Activated CD4-positive, alpha-beta T cell treated with anti-CD3 and anti-CD28 coated beads for 36 hours (primary cell): Measurements from ENCODE around the gene EOMES. TPM values are rescaled to one million over a fixed set of nuclear protein-coding genes. Genes with fewer than 3 reads are reported as not detected.

Experiments used
- ATAC-seq: fragments of 200-7000 bp; cut with Tn5 transposase; one replicate; pipeline ENCODE4 v1.10.0; 2021; ENCODE audit warnings: mild to moderate bottlenecking, moderate library complexity
- CTCF ChIA-PET: fragments of 350-600 bp; sonication (Branson Sonifier 250); formaldehyde crosslinking; loops from one replicate; lab custom pipeline; 2021; ENCODE audit warnings: antibody characterized with exemption; lab: Charles Lee
- POLR2A ChIA-PET: fragments of 350-600 bp; sonication (Branson Sonifier 250); formaldehyde crosslinking; loops from one replicate; lab custom pipeline; 2021; ENCODE audit warnings: antibody characterized with exemption, inconsistent platforms; lab: Charles Lee
- DNase-seq: peaks from one replicate; pipeline ENCODE4 v3.0.0-alpha.2; 2020
- H3K27ac Mint-ChIP-seq: one replicate; pipeline ENCODE4 v1.8.0; 2021; ENCODE audit warnings: mixed read lengths
- H3K27me3 Mint-ChIP-seq: one replicate; pipeline ENCODE4 v1.8.0; 2021; ENCODE audit warnings: mixed read lengths
- H3K36me3 Mint-ChIP-seq: one replicate; pipeline ENCODE4 v1.8.0; 2021; ENCODE audit warnings: low read depth, mixed read lengths
- H3K4me1 Mint-ChIP-seq: one replicate; pipeline ENCODE4 v1.8.0; 2021; ENCODE audit warnings: mixed read lengths
- H3K4me3 Mint-ChIP-seq: one replicate; pipeline ENCODE4 v1.8.0; 2021; ENCODE audit warnings: mild to moderate bottlenecking, moderate library complexity, mixed read lengths
- H3K9me3 Mint-ChIP-seq: one replicate; pipeline ENCODE4 v1.8.0; 2021; ENCODE audit warnings: low read depth, mixed read lengths
- intact Hi-C, 2 experiments: fragments of 100-400 bp; cut with DNase I in 1 of 2; cut with micrococcal nuclease in 1 of 2; formaldehyde crosslinking; loops; one replicate each; pipeline versions ENCODE4 v1.14.2 to v1.15.1; 2022 to 2024; cut with DNase I, micrococcal nuclease
- total RNA-seq, 2 experiments: library from RNA; stranded (reverse); gene quantifications; one replicate each; pipeline ENCODE4 v1.2.3, GENCODE V29; 2021

The EOMES gene
- total RNA-seq, 2 experiments from 2014 or later: 0.25 TPM

DNA sequence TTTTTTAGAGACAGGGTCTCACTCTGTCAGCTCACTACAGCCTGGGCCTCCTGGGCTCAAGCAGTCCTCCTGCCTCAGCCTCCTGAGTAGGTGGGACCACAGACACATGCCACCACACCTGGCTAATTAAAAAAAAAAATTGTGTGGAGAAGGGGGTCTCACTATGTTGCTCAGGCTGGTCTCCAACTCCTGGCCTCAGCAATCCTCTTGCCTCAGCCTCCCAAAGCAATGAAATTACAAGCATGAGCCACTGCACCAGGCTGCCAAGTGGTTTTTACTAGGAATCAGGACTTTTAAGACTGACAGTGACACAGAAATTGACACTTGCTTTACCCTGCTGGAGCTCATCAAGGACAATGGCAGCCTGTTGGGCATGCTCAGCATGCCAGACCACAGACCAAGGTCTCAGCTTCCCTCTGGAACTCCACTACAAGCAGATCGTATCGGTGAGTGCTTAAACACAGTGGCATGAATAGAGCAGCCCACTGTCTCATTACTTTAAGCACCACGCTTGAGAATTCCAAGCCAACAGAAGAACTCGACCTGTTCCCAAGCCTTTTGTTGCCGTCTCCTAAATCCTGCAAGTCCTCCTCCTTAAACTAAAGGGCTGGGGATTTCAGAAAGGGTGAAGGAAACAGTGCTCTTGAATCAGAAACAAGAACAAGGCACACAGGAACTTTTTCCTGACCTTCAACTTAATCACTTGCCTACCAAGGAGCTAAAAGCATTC is 41.4 kb downstream of the EOMES start:
- intact Hi-C loops: loop anchor here (1.0 to 5.0 kb wide), 7 partner anchors 196 to 548 kb away; partner anchors contain the start of gene SLC4A7 (in 2 of the 2)
- no peaks in the 10 kb centered on the region for H3K9me3 Mint-ChIP-seq
- H3K4me1 Mint-ChIP-seq: peaks cover 8% of the 10 kb centered on the region
- H3K27ac Mint-ChIP-seq: peak overlapping the region; percentile 80
- CTCF ChIA-PET: interaction anchor here (0.5 to 2.5 kb wide), 29 partner anchors 9 to 667 kb away, joined by 3 to 10 read pairs (median 4); no protein-coding TSS in a partner anchor
- peak overlapping the region; percentile 44 for H3K4me3 Mint-ChIP-seq
- no peak for DNase-seq
- no peaks in the 10 kb centered on the region for H3K36me3 Mint-ChIP-seq
- POLR2A ChIA-PET: interaction anchor here (0.7 kb wide), 1 partner anchor 35 kb away, joined by 10 read pairs; no protein-coding TSS in a partner anchor
- no peaks in the 10 kb centered on the region for H3K27me3 Mint-ChIP-seq
- no peak for ATAC-seq

DNA sequence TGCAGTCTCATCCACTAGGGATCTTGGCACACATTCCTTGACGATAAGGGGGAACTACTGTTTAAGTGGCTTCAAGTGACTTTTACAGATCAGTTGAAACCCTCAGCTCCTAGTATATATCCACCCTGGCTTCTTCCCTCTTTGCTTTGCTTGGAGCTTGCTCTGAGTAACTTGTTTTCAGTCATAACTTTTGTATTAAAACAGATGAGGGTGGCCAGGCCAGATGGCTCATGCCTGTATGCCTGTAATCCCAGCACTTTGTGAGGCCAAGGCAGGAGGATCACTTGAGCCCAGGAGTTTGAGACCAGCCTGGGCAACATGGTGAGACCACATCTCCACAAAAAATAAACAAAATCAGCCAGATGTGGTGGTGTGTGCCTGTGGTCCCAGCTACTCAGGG is 42.4 kb downstream of the EOMES start:
- POLR2A ChIA-PET: no interaction called here
- ATAC-seq: no peak
- DNase-seq: no peak
- Mint-ChIP-seq H3K4me1 (peaks cover 8% of the 10 kb centered on the region), H3K4me3 (no peak overlapping the region), H3K9me3 (no peaks in the 10 kb centered on the region), H3K27me3 (no peaks in the 10 kb centered on the region), H3K27ac (no peak overlapping the region), H3K36me3 (no peaks in the 10 kb centered on the region)
- intact Hi-C loops: loop anchor here in 1 of 2 experiments (2.0 to 5.0 kb wide), 3 partner anchors 197 to 547 kb away; partner anchors contain the start of gene SLC4A7
- CTCF ChIA-PET: interaction anchor here (0.6 to 2.2 kb wide), 9 partner anchors 14 to 648 kb away, joined by 3 to 10 read pairs (median 4); no protein-coding TSS in a partner anchor

DNA sequence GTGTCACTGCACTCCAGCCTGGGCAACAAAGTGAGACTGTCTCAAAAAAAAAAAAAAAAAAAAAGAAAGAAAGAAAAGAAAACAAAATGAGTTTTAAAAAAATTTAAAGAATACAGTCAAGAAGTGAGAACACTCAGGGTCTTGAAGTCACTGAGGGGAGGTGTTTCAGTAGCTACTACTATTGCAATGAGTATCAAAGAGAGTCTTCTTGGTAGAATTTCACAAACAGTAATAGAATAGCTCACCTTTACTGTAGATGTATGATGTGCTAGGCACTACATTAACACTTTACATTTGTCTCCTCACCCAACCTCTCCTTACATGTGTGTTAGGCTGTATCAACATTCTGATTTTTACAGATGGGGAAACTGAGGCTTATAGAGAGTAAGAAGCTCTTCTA is 43.9 kb downstream of the EOMES start:
- ChIA-PET POLR2A (no interaction called here), CTCF (interaction anchor here (0.8 to 1.3 kb wide), 3 partner anchors 192 to 309 kb away, joined by 3 to 4 read pairs (median 3); partner anchors contain the start of gene NEK10)
- no peaks in the 10 kb centered on the region for H3K9me3 Mint-ChIP-seq
- H3K27ac Mint-ChIP-seq: no peak overlapping the region
- no peak overlapping the region for H3K4me3 Mint-ChIP-seq
- H3K4me1 Mint-ChIP-seq: peaks cover 8% of the 10 kb centered on the region
- H3K36me3 Mint-ChIP-seq: no peaks in the 10 kb centered on the region
- no peaks in the 10 kb centered on the region for H3K27me3 Mint-ChIP-seq
- DNase-seq (no peak), ATAC-seq (peak; percentile 57)
- intact Hi-C loops: no loop called here

DNA sequence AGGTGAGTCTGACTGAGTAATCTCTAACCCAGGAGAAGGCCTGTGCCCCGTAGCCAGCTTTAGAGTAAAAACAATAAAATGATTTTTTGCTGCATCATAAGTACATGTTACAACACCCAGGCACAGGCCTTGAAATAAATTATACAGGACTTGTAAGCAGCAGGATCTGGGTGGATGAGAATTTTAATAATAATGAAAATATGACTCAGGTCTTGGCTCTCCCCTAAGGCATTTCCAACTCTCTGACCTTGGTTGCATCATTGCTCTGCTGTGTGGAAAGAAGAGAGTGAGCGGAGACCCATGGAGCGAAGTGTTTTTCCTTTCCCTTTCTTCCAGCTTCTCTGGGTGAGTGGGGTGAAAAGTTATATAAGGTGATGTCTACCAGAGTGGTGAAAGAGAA is 44.6 kb downstream of the EOMES start:
- Mint-ChIP-seq H3K4me1 (peaks cover 8% of the 10 kb centered on the region), H3K27ac (peak overlapping the region; percentile 17), H3K9me3 (no peaks in the 10 kb centered on the region), H3K4me3 (no peak overlapping the region), H3K36me3 (no peaks in the 10 kb centered on the region), H3K27me3 (no peaks in the 10 kb centered on the region)
- ChIA-PET CTCF (no interaction called here), POLR2A (no interaction called here)
- ATAC-seq (no peak), DNase-seq (no peak)
- intact Hi-C loops: no loop called here

DNA sequence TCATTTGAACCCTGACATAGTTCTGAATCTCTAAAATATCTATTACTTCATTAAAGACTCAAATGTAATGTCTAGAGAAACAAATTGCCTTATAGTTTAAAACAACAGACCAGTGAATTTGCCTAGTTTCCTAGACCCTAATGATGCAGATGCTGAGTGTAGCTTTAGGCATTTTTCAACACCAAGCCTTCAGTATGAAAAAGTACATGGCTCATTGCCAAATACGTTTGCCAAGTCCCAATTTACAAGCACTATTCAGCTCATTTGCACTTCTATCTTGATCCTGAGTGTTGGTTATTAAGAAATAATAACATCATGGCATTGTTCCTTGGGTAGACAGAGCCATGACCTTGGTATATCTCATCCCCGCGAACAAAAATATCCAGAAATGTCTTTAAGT is 46.8 kb downstream of the EOMES start:
- intact Hi-C loops: no loop called here
- DNase-seq: no peak
- CTCF ChIA-PET: no interaction called here
- ATAC-seq: no peak
- H3K27me3 Mint-ChIP-seq: no peaks in the 10 kb centered on the region
- H3K9me3 Mint-ChIP-seq: no peaks in the 10 kb centered on the region
- no peak overlapping the region for H3K4me3 Mint-ChIP-seq
- POLR2A ChIA-PET: no interaction called here
- no peak overlapping the region for H3K27ac Mint-ChIP-seq
- no peaks in the 10 kb centered on the region for H3K36me3 Mint-ChIP-seq
- H3K4me1 Mint-ChIP-seq: peaks cover 2% of the 10 kb centered on the region

DNA sequence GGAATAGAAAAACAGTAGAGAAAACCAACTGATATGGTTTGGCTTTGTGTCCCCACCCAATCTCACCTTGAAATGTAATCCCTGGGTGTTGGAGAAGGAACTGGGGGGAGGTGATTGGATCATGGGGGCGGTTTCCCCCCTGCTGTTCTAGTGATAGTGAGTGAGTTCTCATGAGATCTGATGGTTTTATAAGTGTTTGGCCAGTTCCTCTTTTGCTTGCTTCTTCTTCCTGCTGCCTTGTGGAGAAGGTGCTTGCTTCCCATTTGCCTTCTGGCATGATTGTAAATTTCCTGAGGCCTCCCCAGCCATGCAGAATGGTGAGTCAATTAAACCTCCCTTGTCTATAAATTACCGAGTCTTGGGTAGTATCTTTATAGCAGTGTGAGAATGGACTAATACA is 48.4 kb downstream of the EOMES start:
- ChIA-PET CTCF (no interaction called here), POLR2A (no interaction called here)
- DNase-seq (no peak), ATAC-seq (no peak)
- Mint-ChIP-seq H3K27me3 (no peaks in the 10 kb centered on the region), H3K9me3 (no peaks in the 10 kb centered on the region), H3K27ac (no peak overlapping the region), H3K36me3 (no peaks in the 10 kb centered on the region), H3K4me1 (peaks cover 2% of the 10 kb centered on the region), H3K4me3 (no peak overlapping the region)
- intact Hi-C loops: no loop called here

DNA sequence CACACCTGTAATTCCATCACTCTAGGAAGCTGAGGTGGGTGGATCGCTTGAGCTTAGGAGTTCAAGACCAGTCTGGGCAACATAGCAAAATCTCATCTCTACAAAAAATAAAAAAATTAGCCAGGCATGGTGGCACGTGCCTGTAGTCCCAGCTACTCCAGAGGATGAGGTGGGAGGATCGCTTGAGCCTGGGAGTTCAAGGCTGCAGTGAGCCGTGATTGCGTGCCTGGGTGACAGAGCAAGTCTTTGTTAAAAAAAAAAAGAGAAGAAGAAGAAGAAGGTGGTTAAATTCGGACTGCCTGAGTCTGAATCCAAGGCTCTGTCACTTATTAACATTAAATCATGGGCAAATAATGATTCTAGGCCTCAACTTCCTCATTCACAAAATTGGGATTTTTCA is 51.0 kb downstream of the EOMES start:
- CTCF ChIA-PET: interaction anchor here (1.1 to 1.3 kb wide), 2 partner anchors 10 to 309 kb away, joined by 3 to 4 read pairs; no protein-coding TSS in a partner anchor
- no peaks in the 10 kb centered on the region for H3K9me3 Mint-ChIP-seq
- POLR2A ChIA-PET: no interaction called here
- intact Hi-C loops: no loop called here
- H3K27ac Mint-ChIP-seq: no peak overlapping the region
- H3K36me3 Mint-ChIP-seq: no peaks in the 10 kb centered on the region
- peaks cover 9% of the 10 kb centered on the region for H3K4me1 Mint-ChIP-seq
- no peak overlapping the region for H3K4me3 Mint-ChIP-seq
- no peak for ATAC-seq
- no peaks in the 10 kb centered on the region for H3K27me3 Mint-ChIP-seq
- DNase-seq: no peak

DNA sequence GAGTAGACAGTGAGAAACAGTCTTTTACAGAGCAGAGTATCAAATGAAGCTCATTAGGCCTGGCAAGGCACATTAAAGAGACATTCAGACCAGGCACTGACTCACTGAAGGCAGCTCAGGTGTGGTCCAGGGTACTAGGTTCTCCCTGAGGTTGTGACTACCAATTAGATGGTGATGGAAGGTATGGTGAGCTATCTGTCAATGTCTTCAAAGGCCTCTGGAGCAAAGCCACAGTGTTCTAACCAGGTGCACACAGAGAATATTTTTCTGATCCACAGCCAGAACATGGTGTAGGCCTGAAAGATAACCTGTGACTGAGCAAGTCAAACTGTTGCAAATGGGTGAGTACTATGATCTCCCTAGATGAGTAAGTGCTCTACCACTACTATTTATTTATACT is 51.5 kb downstream of the EOMES start:
- ATAC-seq (no peak), DNase-seq (no peak)
- H3K4me3 Mint-ChIP-seq: no peak overlapping the region
- H3K27me3 Mint-ChIP-seq: no peaks in the 10 kb centered on the region
- no peaks in the 10 kb centered on the region for H3K36me3 Mint-ChIP-seq
- H3K4me1 Mint-ChIP-seq: peaks cover 9% of the 10 kb centered on the region
- ChIA-PET POLR2A (no interaction called here), CTCF (interaction anchor here (0.8 to 1.1 kb wide), 2 partner anchors 11 to 309 kb away, joined by 3 to 4 read pairs; no protein-coding TSS in a partner anchor)
- no peak overlapping the region for H3K27ac Mint-ChIP-seq
- H3K9me3 Mint-ChIP-seq: no peaks in the 10 kb centered on the region
- intact Hi-C loops: no loop called here

DNA sequence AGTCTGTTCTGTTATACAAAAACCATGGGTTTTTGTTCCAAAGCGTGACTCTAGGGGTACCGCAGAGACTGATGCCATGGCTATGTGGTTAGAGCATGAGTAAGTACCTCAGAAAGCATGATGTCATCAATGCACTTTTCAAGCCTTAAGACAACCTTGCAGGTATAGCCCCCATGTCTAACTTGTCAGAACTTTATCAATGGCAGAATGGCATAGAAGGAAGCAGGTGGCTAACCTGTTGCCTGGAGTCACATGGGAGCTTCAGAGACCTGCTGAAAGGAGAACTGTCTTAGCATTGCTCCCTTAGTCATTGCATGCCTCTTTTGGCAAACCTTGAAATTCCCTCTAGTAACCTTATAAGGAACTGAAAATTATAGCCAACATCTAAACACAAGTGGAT is 52.5 kb downstream of the EOMES start:
- H3K4me1 Mint-ChIP-seq: peaks cover 9% of the 10 kb centered on the region
- H3K27ac Mint-ChIP-seq: no peak overlapping the region
- no peaks in the 10 kb centered on the region for H3K9me3 Mint-ChIP-seq
- intact Hi-C loops: loop anchor here in 1 of 2 experiments (1.0 kb wide), 1 partner anchor 30 kb away; no protein-coding TSS in a partner anchor
- ChIA-PET POLR2A (no interaction called here), CTCF (interaction anchor here (0.8 kb wide), 1 partner anchor 12 kb away, joined by 4 read pairs; no protein-coding TSS in a partner anchor)
- H3K36me3 Mint-ChIP-seq: no peaks in the 10 kb centered on the region
- no peaks in the 10 kb centered on the region for H3K27me3 Mint-ChIP-seq
- no peak overlapping the region for H3K4me3 Mint-ChIP-seq
- ATAC-seq: peak; percentile 86
- DNase-seq: peak; percentile 10

DNA sequence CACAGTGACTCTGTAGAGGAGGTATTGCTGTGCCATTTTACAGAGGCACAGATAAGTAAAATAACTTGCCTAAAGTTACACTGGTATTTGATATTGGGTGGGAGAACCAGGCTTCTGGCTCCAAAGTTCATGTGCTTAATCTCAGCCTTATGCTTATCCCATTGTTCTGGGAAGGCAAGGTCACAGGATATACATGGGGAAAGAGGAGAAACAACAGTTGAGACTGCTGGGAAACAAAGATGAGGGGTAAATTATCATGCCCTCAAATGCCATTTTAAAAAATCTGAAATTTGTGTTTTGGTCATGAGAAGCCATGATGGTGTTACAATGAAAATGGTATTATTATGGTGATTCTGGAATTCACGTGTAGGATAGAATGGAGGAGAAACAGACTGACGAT is 54.4 kb downstream of the EOMES start:
- H3K4me3 Mint-ChIP-seq: no peak overlapping the region
- ATAC-seq: no peak
- peaks cover 9% of the 10 kb centered on the region for H3K4me1 Mint-ChIP-seq
- no peaks in the 10 kb centered on the region for H3K36me3 Mint-ChIP-seq
- POLR2A ChIA-PET: no interaction called here
- H3K27me3 Mint-ChIP-seq: no peaks in the 10 kb centered on the region
- CTCF ChIA-PET: no interaction called here
- H3K9me3 Mint-ChIP-seq: no peaks in the 10 kb centered on the region
- DNase-seq: no peak
- no peak overlapping the region for H3K27ac Mint-ChIP-seq
- intact Hi-C loops: no loop called here

DNA sequence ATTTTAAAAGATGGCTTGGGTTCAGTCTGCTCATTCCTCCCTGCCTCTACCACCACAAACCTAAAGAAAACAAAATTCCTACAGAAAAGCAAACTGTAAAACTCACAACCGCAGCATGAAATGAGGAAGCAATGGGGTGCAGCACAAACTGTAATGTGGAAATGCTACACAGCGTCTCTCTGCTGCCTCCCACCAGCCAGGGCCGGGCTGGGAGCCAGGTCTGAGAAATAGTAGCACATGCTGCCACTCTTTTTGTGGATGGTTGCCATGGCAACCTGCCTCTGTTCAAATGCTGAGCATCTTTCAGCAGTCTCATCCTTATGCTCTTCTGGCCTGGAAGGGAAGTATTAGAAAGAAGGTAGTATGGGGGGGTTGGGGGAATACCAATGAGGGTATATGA is 55.4 kb downstream of the EOMES start:
- ATAC-seq: no peak
- ChIA-PET POLR2A (no interaction called here), CTCF (no interaction called here)
- H3K27me3 Mint-ChIP-seq: no peaks in the 10 kb centered on the region
- no peaks in the 10 kb centered on the region for H3K9me3 Mint-ChIP-seq
- H3K27ac Mint-ChIP-seq: no peak overlapping the region
- intact Hi-C loops: no loop called here
- peaks cover 12% of the 10 kb centered on the region for H3K4me1 Mint-ChIP-seq
- H3K36me3 Mint-ChIP-seq: no peaks in the 10 kb centered on the region
- peak; percentile 37 for DNase-seq
- H3K4me3 Mint-ChIP-seq: no peak overlapping the region

DNA sequence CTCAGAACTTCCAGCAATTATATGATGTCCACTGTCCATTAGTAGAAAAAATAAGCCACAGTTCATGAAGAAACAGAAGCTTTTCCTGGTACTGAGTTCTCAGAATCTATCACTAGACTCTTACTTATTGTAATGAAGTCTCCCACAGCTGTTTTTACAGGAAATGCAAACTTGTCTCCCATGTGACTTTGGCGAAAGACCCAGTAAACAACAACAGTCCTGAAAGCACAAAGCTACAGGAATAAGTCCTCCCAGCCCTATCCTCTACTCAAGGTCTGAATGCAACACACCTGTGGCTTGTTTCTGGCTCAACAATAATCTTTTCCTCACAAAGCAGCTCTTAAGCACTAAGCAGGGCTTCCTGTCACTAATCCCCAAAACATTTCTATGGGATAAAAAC is 55.9 kb downstream of the EOMES start:
- Mint-ChIP-seq H3K27ac (no peak overlapping the region), H3K9me3 (no peaks in the 10 kb centered on the region), H3K27me3 (no peaks in the 10 kb centered on the region), H3K36me3 (no peaks in the 10 kb centered on the region), H3K4me3 (no peak overlapping the region), H3K4me1 (peaks cover 15% of the 10 kb centered on the region)
- CTCF ChIA-PET: interaction anchor here (0.6 to 0.8 kb wide), 2 partner anchors 14 to 15 kb away, joined by 3 read pairs; no protein-coding TSS in a partner anchor
- intact Hi-C loops: no loop called here
- ATAC-seq: no peak
- no peak for DNase-seq
- POLR2A ChIA-PET: no interaction called here
